ENCODE results near the gene RPH3AL. TPM values are rescaled to one million over a fixed set of nuclear protein-coding genes. Genes with fewer than 3 reads are reported as not detected.

RPH3AL gene
- total and polyA plus RNA-seq, 2 of the 8 experiments (the other 6 are each of a cell fraction or from before 2014, with no cell fraction given) = 5.6 to 5.8 TPM

DNA sequence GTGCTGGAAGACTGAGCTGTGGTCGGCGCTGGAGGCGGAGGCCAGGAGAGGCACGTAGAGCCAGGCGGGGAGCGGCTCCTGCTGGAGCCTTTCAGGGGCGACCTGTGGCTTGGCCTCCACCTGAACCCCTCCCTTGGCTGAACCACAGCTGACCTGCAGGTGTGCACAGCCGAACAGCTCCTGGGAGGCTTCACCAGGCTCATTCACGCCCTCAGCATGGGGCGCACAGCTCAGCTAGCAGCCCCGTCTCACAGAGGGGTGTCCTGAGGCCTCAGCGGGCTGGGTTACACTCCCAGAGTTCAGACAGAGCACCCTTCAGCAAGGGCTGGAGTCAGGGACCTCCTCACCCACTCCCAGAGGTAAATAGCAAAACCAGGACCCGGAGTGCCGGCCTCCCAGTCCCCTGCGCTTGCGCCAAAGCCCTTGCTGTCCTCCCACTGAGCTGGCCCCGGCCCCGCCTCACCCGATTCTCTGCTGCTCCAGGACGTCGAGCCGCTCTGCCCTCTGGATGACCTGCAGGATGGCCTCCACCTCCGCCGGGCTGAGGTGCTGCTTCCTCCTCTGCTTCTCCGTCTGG lies 31.7 kb downstream of the RPH3AL start:
- H4K91ac ChIP-seq (replicated peaks; ENCODE audit: insufficient read length, low read length) = no peak overlapping the region
- 0 out of 8 replicates have a peak overlapping the region, but pooled peaks of 1 of the 4 experiments have one; percentile 8 for H3K4me3 ChIP-seq (ENCODE audit: extremely low read depth in 1 of 4, insufficient read depth in 2 of 4, low read depth in 3 of 4, low read length in 4 of 4)
- H3K27me3 ChIP-seq (replicated peaks in 1 of 4; ENCODE audit: control insufficient read depth in 3 of 4, extremely low read depth in 1 of 4, insufficient read depth in 3 of 4, low read length in 3 of 4) = no peaks in the 10 kb centered on the region
- POLR2A ChIA-PET (ENCODE audit: partially characterized antibody) = interaction anchor here (1.7 kb wide), 1 partner anchor 10 kb away, joined by 4 read pairs; no protein-coding TSS in a partner anchor
- no peaks in the 10 kb centered on the region for H4K20me1 ChIP-seq (replicated peaks in 1 of 2; ENCODE audit: control insufficient read depth in 1 of 2, insufficient read depth in 2 of 2, low read length in 2 of 2)
- H3K79me2 ChIP-seq (ENCODE audit: control insufficient read depth in 1 of 2, insufficient read depth in 2 of 2, low read length in 2 of 2) = no peaks in the 10 kb centered on the region
- FAIRE-seq = no peak
- CTCF ChIA-PET (ENCODE audit: partially characterized antibody) = interaction anchor here (0.9 to 2.8 kb wide), 4 partner anchors 10 to 156 kb away, joined by 3 to 12 read pairs (median 6); no protein-coding TSS in a partner anchor
- H3K9ac ChIP-seq (replicated peaks in 1 of 4; ENCODE audit: extremely low read depth in 1 of 4, low read depth in 3 of 4, low read length in 3 of 4) = no peak overlapping the region
- no peak overlapping the region for H3K14ac ChIP-seq (ENCODE audit: insufficient read length)
- TF ChIP-seq NRF1 (IDR thresholded peaks at IDR 0.05; ENCODE audit: low read depth, low read length) = peak; percentile 30; the same call in 1 of the 2 replicates
- 0 out of 2 replicates have a peak, but pooled peaks have one; percentile 23 for TF ChIP-seq RXRA (IDR thresholded peaks at IDR 0.05; ENCODE audit: insufficient read depth, low read depth, low read length)
- TF ChIP-seq, protein P1, sequence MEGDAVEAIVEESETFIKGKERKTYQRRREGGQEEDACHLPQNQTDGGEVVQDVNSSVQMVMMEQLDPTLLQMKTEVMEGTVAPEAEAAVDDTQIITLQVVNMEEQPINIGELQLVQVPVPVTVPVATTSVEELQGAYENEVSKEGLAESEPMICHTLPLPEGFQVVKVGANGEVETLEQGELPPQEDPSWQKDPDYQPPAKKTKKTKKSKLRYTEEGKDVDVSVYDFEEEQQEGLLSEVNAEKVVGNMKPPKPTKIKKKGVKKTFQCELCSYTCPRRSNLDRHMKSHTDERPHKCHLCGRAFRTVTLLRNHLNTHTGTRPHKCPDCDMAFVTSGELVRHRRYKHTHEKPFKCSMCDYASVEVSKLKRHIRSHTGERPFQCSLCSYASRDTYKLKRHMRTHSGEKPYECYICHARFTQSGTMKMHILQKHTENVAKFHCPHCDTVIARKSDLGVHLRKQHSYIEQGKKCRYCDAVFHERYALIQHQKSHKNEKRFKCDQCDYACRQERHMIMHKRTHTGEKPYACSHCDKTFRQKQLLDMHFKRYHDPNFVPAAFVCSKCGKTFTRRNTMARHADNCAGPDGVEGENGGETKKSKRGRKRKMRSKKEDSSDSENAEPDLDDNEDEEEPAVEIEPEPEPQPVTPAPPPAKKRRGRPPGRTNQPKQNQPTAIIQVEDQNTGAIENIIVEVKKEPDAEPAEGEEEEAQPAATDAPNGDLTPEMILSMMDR (IDR thresholded peaks at IDR 0.05; ENCODE audit: control extremely low read depth in 1 of 3, insufficient read depth in 1 of 3, low read depth in 1 of 3, low read length in 3 of 3) = 0 out of 4 replicates have a peak, but pooled peaks of 1 of the 3 experiments have one; percentile 4
- no peak for TF ChIP-seq HDAC6 (IDR thresholded peaks at IDR 0.05; ENCODE audit: low read depth, low read length)
- no peak for TF ChIP-seq SIX5 (IDR thresholded peaks at IDR 0.05; ENCODE audit: low read depth, low read length)
- peak; percentile 75 for TF ChIP-seq SP1 (IDR thresholded peaks at IDR 0.05; ENCODE audit: low read depth, low read length)
- 0 out of 4 replicates have a peak, but pooled peaks of 1 of the 2 experiments have one; percentile 16 for TF ChIP-seq RAD21 (IDR thresholded peaks at IDR 0.05 in 1 of 2, conservative IDR thresholded peaks at IDR 0.05 in 1 of 2; ENCODE audit: low read depth in 2 of 2, low read length in 2 of 2)
- peak overlapping the region; percentile 14; the same call in 1 of the 2 replicates for H3K18ac ChIP-seq (ENCODE audit: extremely low read depth, low read length)
- H3K27ac ChIP-seq (ENCODE audit: low read depth, low read length) = no peak overlapping the region
- H2BK20ac ChIP-seq (ENCODE audit: low read length) = 0 out of 2 replicates have a peak overlapping the region, but pooled peaks have one; percentile 55
- no peak overlapping the region for H4K5ac ChIP-seq (ENCODE audit: insufficient read length, low read depth, low read length)
- 59% methylated on average over 21 of the region's 25 CpGs; no CpG with 5 or more reads in 1 of the 2 experiments for WGBS, 2 experiments (ENCODE audit: extremely low coverage in 1 of 2, insufficient coverage in 1 of 2, insufficient read length in 1 of 2, insufficient replicate concordance in 2 of 2, low coverage in 1 of 2, low lambda C conversion rate in 2 of 2, missing lambda C conversion rate in 1 of 2)
- H3K23ac ChIP-seq (ENCODE audit: insufficient read length) = no peak overlapping the region
- H4K8ac ChIP-seq (ENCODE audit: extremely low read depth, insufficient read depth, low read length) = peak overlapping the region; percentile 69; the same call in 1 of the 2 replicates
- no peaks in the 10 kb centered on the region for H3K23me2 ChIP-seq (ENCODE audit: low read depth, low read length)
- H2BK15ac ChIP-seq (ENCODE audit: low read length) = no peak overlapping the region; the same call in 1 of the 2 replicates
- H2BK120ac ChIP-seq (replicated peaks; ENCODE audit: low read depth, low read length) = no peak overlapping the region
- H3K4ac ChIP-seq (replicated peaks; ENCODE audit: insufficient read length, low read depth, low read length) = no peak overlapping the region
- H2AFZ ChIP-seq (ENCODE audit: low read length) = peak overlapping the region; percentile 56; the same call in 1 of the 2 replicates
- peak overlapping the region in 1 of 2 experiments; percentile 48; a peak in 2 of 4 replicates for H3K4me2 ChIP-seq (ENCODE audit: insufficient read depth in 1 of 2, low read depth in 2 of 2, low read length in 2 of 2)
- H2BK5ac ChIP-seq (ENCODE audit: low read depth, low read length) = no peak overlapping the region
- H3K79me1 ChIP-seq (ENCODE audit: low read depth, low read length) = no peaks in the 10 kb centered on the region
- no peak overlapping the region for H3K56ac ChIP-seq (replicated peaks; ENCODE audit: insufficient read length, low read depth, low read length)
- H2AK5ac ChIP-seq (ENCODE audit: low read depth, low read length) = no peak overlapping the region
- H3K36me3 ChIP-seq (ENCODE audit: control insufficient read depth in 2 of 4, insufficient read depth in 4 of 4, low read length in 3 of 4) = no peaks in the 10 kb centered on the region
- H2BK12ac ChIP-seq (ENCODE audit: low read depth, low read length) = peak overlapping the region; percentile 68; the same call in 1 of the 2 replicates
- no peaks in the 10 kb centered on the region for H3K9me3 ChIP-seq (ENCODE audit: insufficient read depth in 2 of 2, low read depth in 1 of 2, low read length in 1 of 2)
- DNase-seq (ENCODE audit: low read depth in 1 of 2, low spot score in 2 of 2) = peak in 1 of 2 experiments; percentile 76
- peaks cover 3 to 15% (median 6%) of the 10 kb centered on the region in 4 experiments for H3K4me1 ChIP-seq (replicated peaks in 1 of 4; ENCODE audit: control insufficient read depth in 3 of 4, insufficient read depth in 4 of 4, low read length in 3 of 4)

All from H1 (cell line).